ENCODE measurements around the gene TMEM8B.

The TMEM8B gene

DNA sequence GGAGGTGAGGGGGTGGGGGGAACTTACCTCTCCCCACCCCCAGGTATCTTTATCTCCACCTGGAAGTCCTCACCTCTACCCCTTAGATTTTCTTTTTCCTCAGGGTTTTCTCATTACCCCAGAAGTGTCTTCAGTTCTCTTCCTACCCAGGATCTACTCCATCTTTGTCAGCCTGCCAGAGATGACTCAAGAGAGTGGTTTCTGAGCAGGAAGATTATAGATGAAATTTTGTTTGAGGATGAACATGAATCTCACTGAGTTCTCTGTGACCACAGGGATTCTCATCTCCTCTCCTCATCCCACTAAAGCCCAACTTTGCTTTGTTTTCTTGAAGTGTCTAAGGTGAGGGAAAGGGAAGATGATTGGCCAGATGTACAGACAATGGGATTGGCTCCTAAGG, 9.0 kb upstream of the TMEM8B start:
- no peaks in the 10 kb centered on the region for H3K36me3 ChIP-seq
- H3K27me3 ChIP-seq, result no peaks in the 10 kb centered on the region
- no peaks in the 10 kb centered on the region for H3K4me1 ChIP-seq
- H3K9me3 ChIP-seq, result no peaks in the 10 kb centered on the region
- TF ChIP-seq, protein P1, sequence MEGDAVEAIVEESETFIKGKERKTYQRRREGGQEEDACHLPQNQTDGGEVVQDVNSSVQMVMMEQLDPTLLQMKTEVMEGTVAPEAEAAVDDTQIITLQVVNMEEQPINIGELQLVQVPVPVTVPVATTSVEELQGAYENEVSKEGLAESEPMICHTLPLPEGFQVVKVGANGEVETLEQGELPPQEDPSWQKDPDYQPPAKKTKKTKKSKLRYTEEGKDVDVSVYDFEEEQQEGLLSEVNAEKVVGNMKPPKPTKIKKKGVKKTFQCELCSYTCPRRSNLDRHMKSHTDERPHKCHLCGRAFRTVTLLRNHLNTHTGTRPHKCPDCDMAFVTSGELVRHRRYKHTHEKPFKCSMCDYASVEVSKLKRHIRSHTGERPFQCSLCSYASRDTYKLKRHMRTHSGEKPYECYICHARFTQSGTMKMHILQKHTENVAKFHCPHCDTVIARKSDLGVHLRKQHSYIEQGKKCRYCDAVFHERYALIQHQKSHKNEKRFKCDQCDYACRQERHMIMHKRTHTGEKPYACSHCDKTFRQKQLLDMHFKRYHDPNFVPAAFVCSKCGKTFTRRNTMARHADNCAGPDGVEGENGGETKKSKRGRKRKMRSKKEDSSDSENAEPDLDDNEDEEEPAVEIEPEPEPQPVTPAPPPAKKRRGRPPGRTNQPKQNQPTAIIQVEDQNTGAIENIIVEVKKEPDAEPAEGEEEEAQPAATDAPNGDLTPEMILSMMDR (IDR thresholded peaks at IDR 0.05; ENCODE audit: low read depth, low read length), result no peak
- DNase-seq, result no peak
- no peak overlapping the region for H3K4me3 ChIP-seq (ENCODE audit: low read depth, low read length)

DNA sequence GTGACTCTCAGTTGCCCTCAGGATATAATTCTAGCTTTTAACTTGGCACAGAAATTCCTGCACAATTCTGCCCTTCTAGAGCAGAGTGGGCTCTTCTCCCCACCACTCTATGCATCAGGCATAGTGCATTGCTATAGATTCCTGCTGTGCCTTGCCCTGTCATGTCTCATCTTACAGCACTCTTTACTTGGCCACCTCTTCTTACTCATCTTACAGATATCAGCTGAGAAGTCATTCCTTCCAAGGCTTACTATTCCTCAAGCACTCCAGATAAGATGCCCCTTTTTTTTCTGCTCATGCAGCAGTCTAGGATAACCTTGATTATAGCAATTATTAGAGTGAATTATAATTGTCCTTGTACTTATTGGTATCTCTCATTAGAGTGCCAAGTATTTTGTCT, 6.1 kb upstream of the TMEM8B start:
- DNase-seq, result no peak
- Histone ChIP-seq H3K4me1 (no peaks in the 10 kb centered on the region), H3K9me3 (no peaks in the 10 kb centered on the region), H3K4me3 (ENCODE audit: low read depth, low read length) (no peak overlapping the region), H3K36me3 (no peaks in the 10 kb centered on the region), H3K27me3 (no peaks in the 10 kb centered on the region)
- TF ChIP-seq, protein P1 (IDR thresholded peaks at IDR 0.05; ENCODE audit: low read depth, low read length), result no peak

DNA sequence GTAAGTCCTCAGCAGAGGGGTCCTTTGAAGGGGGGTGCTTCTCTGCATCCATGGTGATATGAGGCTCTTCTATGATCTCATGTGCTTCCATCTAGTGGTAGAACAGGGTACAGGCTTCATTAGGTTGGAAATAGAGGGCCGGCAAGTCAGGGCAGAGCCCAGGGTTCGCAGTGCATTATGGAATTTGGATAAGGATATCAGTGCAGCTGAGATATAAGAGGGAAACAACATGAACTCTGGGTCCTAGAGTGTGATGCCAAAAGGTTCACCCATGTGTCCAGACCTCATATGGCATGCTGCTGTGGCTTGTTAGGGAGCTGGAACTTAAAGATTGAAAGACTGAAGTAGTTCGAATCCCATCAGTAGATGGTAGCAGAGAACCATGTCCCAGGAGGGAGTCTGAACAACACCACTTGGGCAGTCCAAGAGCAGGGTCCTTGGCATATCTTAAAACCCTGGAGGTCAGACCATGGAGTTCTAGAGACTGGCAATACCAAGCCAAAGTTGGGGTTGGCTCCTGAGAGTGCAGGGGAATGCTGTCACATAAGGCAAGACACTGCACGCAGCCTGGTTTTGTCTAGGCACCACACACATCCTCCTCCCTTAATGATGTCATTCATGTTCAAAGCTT, 2.8 kb upstream of the TMEM8B start:
- TF ChIP-seq, protein P1 (IDR thresholded peaks at IDR 0.05; ENCODE audit: low read depth, low read length), result peak; percentile 85
- H3K27me3 ChIP-seq, result no peaks in the 10 kb centered on the region
- no peaks in the 10 kb centered on the region for H3K36me3 ChIP-seq
- peak; percentile 51 for DNase-seq
- H3K4me3 ChIP-seq (ENCODE audit: low read depth, low read length), result no peak overlapping the region
- no peaks in the 10 kb centered on the region for H3K9me3 ChIP-seq
- H3K4me1 ChIP-seq, result peaks cover 3% of the 10 kb centered on the region; the same call in 1 of the 2 replicates

DNA sequence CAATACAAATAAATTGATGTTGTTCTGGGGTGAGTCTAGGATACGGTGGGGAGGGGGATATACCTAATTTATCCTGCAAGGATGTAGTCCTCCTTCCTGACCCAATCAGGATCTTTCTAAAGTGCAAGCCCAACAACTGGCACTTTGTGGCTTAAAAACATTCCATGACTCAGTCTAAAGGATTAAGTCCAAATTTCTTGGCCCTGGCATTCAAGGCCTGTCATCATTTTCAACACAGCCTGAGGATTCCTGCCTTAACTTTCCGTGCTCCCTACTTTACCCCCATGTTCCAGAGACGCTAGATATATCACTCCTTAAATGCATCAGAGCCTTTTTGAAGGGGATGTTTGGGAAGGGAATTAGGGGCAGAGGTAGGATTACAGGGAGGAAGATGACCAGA, 1.5 kb upstream of the TMEM8B start:
- peaks cover 3% of the 10 kb centered on the region; the same call in 1 of the 2 replicates for H3K4me1 ChIP-seq
- no peaks in the 10 kb centered on the region for H3K36me3 ChIP-seq
- H3K27me3 ChIP-seq, result no peaks in the 10 kb centered on the region
- no peak for DNase-seq
- no peak overlapping the region for H3K4me3 ChIP-seq (ENCODE audit: low read depth, low read length)
- TF ChIP-seq, protein P1 (IDR thresholded peaks at IDR 0.05; ENCODE audit: low read depth, low read length), result no peak
- no peaks in the 10 kb centered on the region for H3K9me3 ChIP-seq

DNA sequence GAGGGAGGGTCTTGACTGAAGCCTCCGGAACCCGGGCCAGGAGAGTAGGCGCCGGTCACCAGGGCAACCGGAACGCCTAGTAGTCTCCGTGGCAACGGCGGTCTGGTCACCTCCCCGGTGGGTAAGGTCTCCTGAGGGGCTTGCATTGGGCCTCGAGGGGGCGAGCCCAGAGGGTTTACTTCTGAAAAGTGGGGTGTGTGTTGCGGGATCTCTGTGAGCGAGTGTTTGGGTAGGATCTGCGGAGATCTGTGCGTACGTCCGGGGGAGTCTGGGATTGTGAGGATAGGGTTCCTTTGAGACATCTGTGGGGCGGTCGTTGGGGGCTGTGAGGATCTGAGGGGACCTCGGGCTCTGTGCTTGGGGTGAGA, 328 bp upstream of the TMEM8B start, which contains the start of gene FAM221B:
FAM221B (minus strand) TSS at position 17 of the 368 bp plus-strand sequence. CDS start 2,571 bp downstream, outside the sequence.
- H3K4me3 ChIP-seq (ENCODE audit: low read depth, low read length), result peak within 1 kb of the TSS; percentile 65
- peak; percentile 28 for DNase-seq
- TF ChIP-seq, protein P1 (IDR thresholded peaks at IDR 0.05; ENCODE audit: low read depth, low read length), result no peak
- H3K4me1 ChIP-seq, result peaks cover 3% of the 10 kb centered on the region; the same call in 1 of the 2 replicates
- no peaks in the 10 kb centered on the region for H3K9me3 ChIP-seq
- no peaks in the 10 kb centered on the region for H3K36me3 ChIP-seq
- no peaks in the 10 kb centered on the region for H3K27me3 ChIP-seq

DNA sequence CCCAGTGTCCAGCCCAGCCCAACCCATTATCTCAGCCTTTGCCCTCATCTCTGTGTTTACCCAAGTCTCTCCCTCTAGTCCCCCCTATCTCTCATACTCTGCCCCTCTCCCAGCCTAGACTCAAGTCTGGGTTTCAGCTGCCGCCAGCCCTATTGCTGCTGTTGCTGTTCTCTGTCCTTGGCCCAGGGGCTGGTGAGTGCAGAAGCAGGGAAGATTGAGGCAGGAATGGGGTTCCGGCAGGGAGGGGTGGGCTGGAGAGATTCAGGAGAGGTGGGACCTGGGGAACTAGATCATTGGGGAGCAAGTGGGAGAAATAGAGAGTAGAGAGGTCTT, 702 bp downstream of the TMEM8B start:
- no peak for DNase-seq
- H3K9me3 ChIP-seq, result no peaks in the 10 kb centered on the region
- no peaks in the 10 kb centered on the region for H3K27me3 ChIP-seq
- TF ChIP-seq, protein P1 (IDR thresholded peaks at IDR 0.05; ENCODE audit: low read depth, low read length), result no peak
- H3K4me3 ChIP-seq (ENCODE audit: low read depth, low read length), result peak overlapping the region; percentile 65
- peaks cover 3% of the 10 kb centered on the region; the same call in 1 of the 2 replicates for H3K4me1 ChIP-seq
- H3K36me3 ChIP-seq, result no peaks in the 10 kb centered on the region

Measured in BE2C (cell line).